Activated CD8-positive, alpha-beta T cell treated with anti-CD3 and anti-CD28 coated beads for 36 hours (primary cell): ENCODE measurements around the gene MYBL2. TPM values are rescaled to one million over a fixed set of nuclear protein-coding genes. Genes with fewer than 3 reads are reported as not detected.

Source experiments
- ATAC-seq: fragments of 200-7000 bp; cut with Tn5 transposase; one replicate; pipeline ENCODE4 v1.10.0; 2021; ENCODE audit warnings: mild to moderate bottlenecking, moderate library complexity
- CTCF ChIA-PET: fragments of 350-600 bp; sonication (Branson Sonifier 250); formaldehyde crosslinking; loops from one replicate; lab custom pipeline; 2021; ENCODE audit warnings: antibody characterized with exemption; lab: Charles Lee
- POLR2A ChIA-PET: fragments of 350-600 bp; sonication (Branson Sonifier 250); formaldehyde crosslinking; loops from one replicate; lab custom pipeline; 2021; ENCODE audit warnings: antibody characterized with exemption; lab: Charles Lee
- DNase-seq: peaks from one replicate; pipeline ENCODE4 v3.0.0-alpha.2; 2020
- H3K27ac Mint-ChIP-seq: one replicate; pipeline ENCODE4 v1.8.0; 2021; ENCODE audit warnings: mild to moderate bottlenecking, mixed read lengths
- H3K27me3 Mint-ChIP-seq: one replicate; pipeline ENCODE4 v1.8.0; 2021; ENCODE audit warnings: mixed read lengths
- H3K36me3 Mint-ChIP-seq: one replicate; pipeline ENCODE4 v1.8.0; 2021; ENCODE audit warnings: low read depth, mixed read lengths
- H3K4me1 Mint-ChIP-seq: one replicate; pipeline ENCODE4 v1.8.0; 2021; ENCODE audit warnings: low read depth, mixed read lengths
- H3K4me3 Mint-ChIP-seq: one replicate; pipeline ENCODE4 v1.8.0; 2021; ENCODE audit warnings: mild to moderate bottlenecking, moderate library complexity, mixed read lengths
- H3K9me3 Mint-ChIP-seq: one replicate; pipeline ENCODE4 v1.8.0; 2021; ENCODE audit warnings: mixed read lengths
- CTCF ChIP-seq: fragments of 200-600 bp; IDR thresholded peaks from one replicate; pipeline ENCODE4 v1.8.0; 2022; ENCODE audit warnings: antibody characterized with exemption, mild to moderate bottlenecking
- intact Hi-C: fragments of 100-400 bp; cut with micrococcal nuclease; formaldehyde crosslinking; loops from one replicate; pipeline ENCODE4 v1.10.0; 2022
- total RNA-seq, 2 experiments: library from RNA; stranded (reverse); gene quantifications; one replicate each; pipeline ENCODE4 v1.2.3, GENCODE V29; 2021

The MYBL2 gene
- total RNA-seq, 2 experiments from 2014 or later, result 93.6 to 96.4 TPM

GRCh38 chr20:43744966-43745730 is 78.2 kb downstream of the MYBL2 start:
- Mint-ChIP-seq H3K36me3 (no peaks in the 10 kb centered on the region), H3K4me3 (no peak overlapping the region), H3K27me3 (peaks cover 4% of the 10 kb centered on the region), H3K27ac (no peak overlapping the region), H3K9me3 (no peaks in the 10 kb centered on the region), H3K4me1 (peaks cover 20% of the 10 kb centered on the region)
- no peak for TF ChIP-seq CTCF
- CTCF ChIA-PET, result interaction anchor here (0.7 to 1.5 kb wide), 2 partner anchors 7 to 151 kb away, joined by 3 read pairs; no protein-coding TSS in a partner anchor
- no peak for ATAC-seq
- no peak for DNase-seq
- POLR2A ChIA-PET, result no interaction called here
- intact Hi-C loops, result no loop called here

- Mint-ChIP-seq H3K4me1 (peaks cover 32% of the 10 kb centered on the region), H3K27ac (no peak overlapping the region), H3K9me3 (peaks cover 3% of the 10 kb centered on the region), H3K36me3 (no peaks in the 10 kb centered on the region), H3K4me3 (no peak overlapping the region), H3K27me3 (peaks cover 4% of the 10 kb centered on the region)
- ATAC-seq (no peak), DNase-seq (no peak)
- intact Hi-C loops, result no loop called here
- POLR2A ChIA-PET, result interaction anchor here (0.7 kb wide), 1 partner anchor 216 kb away, joined by 3 read pairs; no protein-coding TSS in a partner anchor
- CTCF ChIA-PET, result interaction anchor here (1.1 kb wide), 1 partner anchor 94 kb away, joined by 4 read pairs; no protein-coding TSS in a partner anchor
- TF ChIP-seq CTCF, result no peak
Observed at GRCh38 chr20:43746344-43747137, 79.6 kb downstream of the MYBL2 start.

GRCh38 chr20:43748274-43748673 is 81.4 kb downstream of the MYBL2 start:
- H3K4me3 Mint-ChIP-seq, result no peak overlapping the region
- no peak overlapping the region for H3K27ac Mint-ChIP-seq
- H3K4me1 Mint-ChIP-seq, result peaks cover 48% of the 10 kb centered on the region
- H3K36me3 Mint-ChIP-seq, result peaks cover 2% of the 10 kb centered on the region
- ChIA-PET CTCF (interaction anchor here (0.7 to 4.7 kb wide), 7 partner anchors 21 to 333 kb away, joined by 3 to 60 read pairs (median 4); no protein-coding TSS in a partner anchor), POLR2A (no interaction called here)
- intact Hi-C loops, result no loop called here
- no peak for TF ChIP-seq CTCF
- DNase-seq (no peak), ATAC-seq (no peak)
- H3K27me3 Mint-ChIP-seq, result peaks cover 4% of the 10 kb centered on the region
- H3K9me3 Mint-ChIP-seq, result peaks cover 7% of the 10 kb centered on the region

GRCh38 chr20:43749734-43750294 is 82.9 kb downstream of the MYBL2 start:
- H3K36me3 Mint-ChIP-seq, result peaks cover 4% of the 10 kb centered on the region
- intact Hi-C loops, result loop anchor here (2.0 to 10.0 kb wide), 3 partner anchors 91 to 331 kb away; no protein-coding TSS in a partner anchor
- H3K4me3 Mint-ChIP-seq, result no peak overlapping the region
- H3K9me3 Mint-ChIP-seq, result peaks cover 14% of the 10 kb centered on the region
- H3K27ac Mint-ChIP-seq, result peak overlapping the region; percentile 65
- H3K4me1 Mint-ChIP-seq, result peaks cover 48% of the 10 kb centered on the region
- H3K27me3 Mint-ChIP-seq, result peaks cover 11% of the 10 kb centered on the region
- POLR2A ChIA-PET, result interaction anchor here (0.6 to 3.2 kb wide), 5 partner anchors 20 to 320 kb away, joined by 3 to 9 read pairs (median 4); no protein-coding TSS in a partner anchor
- ATAC-seq, result no peak
- peak; percentile 99 for TF ChIP-seq CTCF
- CTCF ChIA-PET, result interaction anchor here (0.6 to 4.7 kb wide), 40 partner anchors 7 to 423 kb away, joined by 3 to 60 read pairs (median 4); no protein-coding TSS in a partner anchor
- peak; percentile 89 for DNase-seq
